Astrocyte (in vitro differentiated cells and primary cell): ENCODE results near the gene RPS5.

Source experiments
- EZH2 ChIP-seq: IDR thresholded peaks from 2 replicates; pipeline ENCODE4 v1.6.1; 2012; ENCODE audit warnings: mild to moderate bottlenecking, low read length, inconsistent platforms; ENCODE audit not compliant: insufficient read depth
- TF ChIP-seq, protein P1 (sequence below): IDR thresholded peaks from 2 replicates; pipeline ENCODE4 v1.5.1; 2011; ENCODE audit warnings: low read depth, mild to moderate bottlenecking, inconsistent platforms, low read length, moderate library complexity; ENCODE audit not compliant: insufficient read depth

DNA sequence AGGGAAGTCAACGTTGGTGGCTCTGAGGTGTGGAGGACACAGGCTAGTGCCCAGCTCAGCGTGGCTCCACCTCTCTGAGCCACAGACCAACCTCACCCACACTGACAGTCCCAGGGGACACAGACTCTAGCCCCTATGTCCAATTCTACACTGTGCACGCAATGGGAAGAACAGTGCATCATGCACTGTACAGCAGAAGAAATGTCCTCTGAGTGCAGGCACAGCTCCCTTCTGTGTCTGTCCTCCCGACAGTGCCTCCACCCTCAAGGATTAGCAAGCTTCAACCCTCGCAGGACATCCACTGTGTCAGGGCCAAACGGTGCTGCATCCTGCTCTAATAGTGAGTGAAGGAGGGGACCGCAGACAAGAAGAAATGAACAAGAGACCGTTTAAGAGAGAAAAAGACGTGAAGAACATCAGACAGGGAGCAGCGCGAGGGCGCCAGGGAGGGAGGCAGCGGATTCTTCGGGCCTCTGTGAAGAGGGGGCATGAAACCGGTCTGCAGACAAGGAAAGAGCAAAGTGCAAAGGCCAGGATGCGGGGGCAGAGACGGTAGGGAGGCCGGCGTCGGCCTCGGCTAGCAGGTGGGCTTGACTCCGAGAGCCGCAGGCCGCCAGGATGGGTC is 6.9 kb upstream of the RPS5 start:
- TF ChIP-seq, protein P1, sequence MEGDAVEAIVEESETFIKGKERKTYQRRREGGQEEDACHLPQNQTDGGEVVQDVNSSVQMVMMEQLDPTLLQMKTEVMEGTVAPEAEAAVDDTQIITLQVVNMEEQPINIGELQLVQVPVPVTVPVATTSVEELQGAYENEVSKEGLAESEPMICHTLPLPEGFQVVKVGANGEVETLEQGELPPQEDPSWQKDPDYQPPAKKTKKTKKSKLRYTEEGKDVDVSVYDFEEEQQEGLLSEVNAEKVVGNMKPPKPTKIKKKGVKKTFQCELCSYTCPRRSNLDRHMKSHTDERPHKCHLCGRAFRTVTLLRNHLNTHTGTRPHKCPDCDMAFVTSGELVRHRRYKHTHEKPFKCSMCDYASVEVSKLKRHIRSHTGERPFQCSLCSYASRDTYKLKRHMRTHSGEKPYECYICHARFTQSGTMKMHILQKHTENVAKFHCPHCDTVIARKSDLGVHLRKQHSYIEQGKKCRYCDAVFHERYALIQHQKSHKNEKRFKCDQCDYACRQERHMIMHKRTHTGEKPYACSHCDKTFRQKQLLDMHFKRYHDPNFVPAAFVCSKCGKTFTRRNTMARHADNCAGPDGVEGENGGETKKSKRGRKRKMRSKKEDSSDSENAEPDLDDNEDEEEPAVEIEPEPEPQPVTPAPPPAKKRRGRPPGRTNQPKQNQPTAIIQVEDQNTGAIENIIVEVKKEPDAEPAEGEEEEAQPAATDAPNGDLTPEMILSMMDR = no peak
- no peak for TF ChIP-seq EZH2
